HG03342 (cell line): ENCODE results near the gene MYMX.
A peak's percentile ranks its signal among the peaks of the same experiment; 100 is the strongest.

Experiments
- ATAC-seq: cut with Tn5 transposase; IDR thresholded peaks from one replicate; pipeline ENCODE4 v1.9.1; 2021; ENCODE audit warnings: mild to moderate bottlenecking, moderate library complexity; ENCODE audit not compliant: unreplicated experiment

MYMX gene

DNA sequence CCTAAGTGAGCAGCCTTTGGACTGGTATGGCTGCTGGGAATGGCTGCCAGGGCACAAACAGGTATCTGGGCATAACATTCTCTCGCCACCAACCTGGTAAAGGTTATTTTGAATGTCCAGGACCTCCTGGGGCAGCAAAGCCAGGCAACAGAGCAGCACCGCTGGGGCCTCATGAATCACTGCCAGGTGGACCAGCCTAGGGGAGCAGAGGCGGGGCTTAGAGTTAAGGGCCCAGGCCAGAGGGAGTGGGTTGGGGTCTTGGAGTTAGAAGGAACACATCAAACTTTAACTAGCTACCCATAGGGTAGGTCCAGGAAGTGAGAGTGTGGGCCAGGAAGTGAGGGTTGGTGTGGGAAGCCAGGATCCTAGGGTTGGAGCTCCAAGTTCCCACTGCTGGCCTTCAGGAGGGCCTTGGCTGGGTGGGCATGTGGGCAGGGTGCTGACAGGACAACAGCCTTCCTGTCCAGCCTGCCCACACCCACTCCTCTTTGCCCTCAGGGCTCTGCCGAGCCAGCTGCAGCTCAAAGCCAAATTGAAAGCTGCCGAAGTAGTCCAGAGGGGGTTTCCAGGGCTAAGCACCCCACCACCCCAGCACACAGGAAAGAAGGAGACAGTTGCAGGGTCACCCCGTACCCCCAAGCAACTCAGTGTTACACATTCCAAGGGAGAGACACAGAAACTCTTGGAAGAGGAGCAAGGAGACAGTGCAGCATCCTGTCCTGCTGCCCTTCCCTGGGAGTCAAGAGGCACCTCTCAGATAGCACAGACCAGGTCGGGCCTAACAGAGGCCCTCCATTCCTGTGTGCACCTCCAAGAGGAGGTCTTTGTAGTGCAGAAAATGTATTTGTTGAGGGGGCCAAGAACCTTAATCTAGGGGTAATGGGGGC, 46.0 kb downstream of the MYMX start:
- no peak for ATAC-seq

DNA sequence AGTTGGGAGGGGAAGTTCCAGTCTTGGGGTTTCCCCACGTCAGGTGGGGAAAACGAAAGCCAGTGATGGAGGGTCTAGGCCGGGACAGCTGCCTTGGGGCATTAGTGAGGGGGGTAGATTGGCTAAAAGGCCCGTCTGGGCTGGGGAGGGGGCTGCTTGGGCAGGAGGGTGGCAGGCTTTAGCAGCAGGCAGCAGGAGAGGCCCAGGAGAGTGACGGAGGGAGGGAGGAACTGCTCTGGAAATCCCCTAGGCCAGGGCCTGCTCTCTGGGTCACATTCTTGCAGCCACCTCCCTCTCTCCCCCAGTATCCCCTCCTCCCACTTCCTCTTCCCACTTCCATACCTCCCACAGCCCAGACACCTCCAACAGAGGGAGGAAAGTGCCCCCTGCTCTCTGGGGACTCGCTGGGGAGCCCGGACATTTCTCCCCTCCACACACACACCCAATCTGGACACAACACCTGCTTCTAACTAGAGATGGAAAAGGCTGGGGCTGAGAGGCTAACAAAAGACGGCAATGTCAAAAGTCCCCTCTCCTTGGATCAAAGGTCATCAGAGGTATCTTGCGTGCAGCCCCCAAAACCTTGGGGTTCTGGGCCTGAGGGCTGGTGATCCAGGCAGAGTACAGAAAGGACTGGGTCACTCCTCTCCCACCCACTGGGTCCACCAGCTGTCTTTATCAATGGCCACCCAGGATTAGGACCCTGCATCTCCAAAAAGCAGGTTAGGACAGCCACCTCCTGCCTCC, 46.8 kb downstream of the MYMX start:
- ATAC-seq, result peak; percentile 24

DNA sequence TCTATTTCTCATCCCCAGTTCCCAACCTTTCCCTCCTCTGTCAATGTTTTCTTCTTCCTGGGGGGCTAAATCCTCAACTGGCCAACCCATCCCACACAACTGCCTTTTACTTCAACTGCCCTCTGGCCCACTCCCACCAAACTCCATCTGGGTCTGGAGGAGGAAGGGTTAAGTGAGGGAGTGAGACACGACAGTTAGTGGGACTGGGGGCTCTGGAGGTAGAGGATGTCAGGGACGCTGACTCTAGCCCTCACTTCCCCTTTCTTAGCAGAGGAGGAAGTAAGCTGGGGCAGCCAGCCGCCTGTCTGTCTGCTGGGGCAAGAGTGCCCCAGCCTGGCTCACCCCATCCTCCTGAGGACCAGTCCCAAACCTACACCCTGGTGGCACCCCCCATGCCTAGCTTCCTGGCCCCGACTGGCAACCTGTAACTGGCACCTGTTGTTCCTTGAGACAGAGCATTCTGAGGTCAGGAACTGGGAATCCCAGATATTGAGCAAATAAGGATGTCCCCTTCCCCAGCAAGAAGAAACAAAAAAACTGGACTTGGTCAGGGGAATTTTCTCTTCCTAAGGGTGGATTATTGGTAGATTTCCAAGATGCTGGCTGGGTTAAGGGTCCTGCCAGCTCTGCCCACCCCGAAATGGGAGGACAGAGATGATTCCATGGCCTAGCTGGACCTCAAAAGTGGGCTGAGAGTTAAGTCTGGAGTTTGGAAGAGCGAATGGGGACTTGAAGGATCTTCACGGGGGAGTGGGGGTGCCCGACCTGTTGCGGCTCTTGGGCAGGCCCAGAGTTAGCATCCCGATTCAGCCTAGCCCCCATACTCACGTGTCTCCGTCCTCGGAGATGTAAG, 47.7 kb downstream of the MYMX start:
- peak; percentile 34 for ATAC-seq

GRCh38 chr6:44265007-44265721, 48.4 kb downstream of the MYMX start, which contains the start of gene NFKBIE:
Gene NFKBIE (minus strand): TSS chr6:44265551. CDS start chr6:44265346, 205 bp downstream.
- ATAC-seq, result peak; percentile 37

GRCh38 chr6:44265722-44266233, 49.1 kb downstream of the MYMX start:
- ATAC-seq, result no peak

DNA sequence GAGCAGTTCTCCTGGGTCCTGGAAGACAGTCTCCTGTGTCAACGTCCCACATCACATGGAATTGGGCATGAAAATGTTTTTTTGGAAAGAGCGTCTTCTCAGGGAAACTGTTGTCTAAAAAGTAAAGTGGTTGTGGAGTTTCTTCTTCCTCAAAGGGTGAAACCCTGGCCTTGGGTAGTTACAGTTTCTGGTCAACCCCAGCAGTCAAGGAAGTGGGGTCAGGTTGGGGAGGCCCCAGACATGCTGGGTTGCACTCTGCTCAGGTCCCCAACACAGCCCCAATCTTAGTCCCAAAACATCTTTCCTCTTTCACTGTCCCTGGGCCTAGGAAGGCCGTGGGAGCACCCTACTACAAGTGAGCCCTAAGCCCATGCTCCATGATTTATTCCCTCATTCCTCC, 49.6 kb downstream of the MYMX start:
- ATAC-seq, result peak; percentile 27

- ATAC-seq, result no peak
These were observed 50.5 kb downstream of the MYMX start for GRCh38 chr6:44267252-44267651.
